Prostate gland (tissue), 2 donors: ENCODE measurements around the gene ARL15.

Experiments
- POLR2A ChIP-seq: fragments of 450-650 bp; IDR thresholded peaks from one replicate; pipeline ENCODE4 v1.6.1; 2016; ENCODE audit warnings: antibody characterized with exemption, mild to moderate bottlenecking
- TF ChIP-seq, protein P1 (sequence below), 4 experiments: fragments of 200-600 bp in 2 of 4; fragments of 450-650 bp in 2 of 4; sonication (generic) in 2 of 4; IDR thresholded peaks; 1 replicate in 3 of 4; 2 replicates in 1 of 4; pipeline ENCODE4 v1.5.1; 2016 to 2019; ENCODE audit warnings: antibody characterized with exemption in 4 of 4, mild to moderate bottlenecking in 2 of 4, moderate library complexity in 2 of 4

DNA sequence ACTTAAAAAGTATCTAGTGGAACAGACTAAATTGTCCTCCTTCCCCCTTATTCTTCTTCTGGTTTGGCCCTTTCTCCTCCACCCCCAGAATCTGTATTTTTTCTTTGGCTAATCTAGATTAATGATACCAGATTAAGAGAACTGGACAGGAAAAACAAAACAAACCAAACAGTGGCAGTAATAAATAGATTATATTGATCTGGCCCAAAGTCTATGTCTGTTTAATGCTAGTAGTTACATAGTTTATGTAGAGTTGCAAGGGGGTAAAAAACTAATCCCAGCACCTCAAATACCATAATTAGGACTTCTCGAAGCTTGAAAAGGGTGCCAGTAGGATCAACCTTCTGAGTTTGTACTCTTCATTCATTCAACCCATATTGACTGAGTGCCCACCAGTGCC, 104.5 kb downstream of the ARL15 start:
- TF ChIP-seq, protein P1, sequence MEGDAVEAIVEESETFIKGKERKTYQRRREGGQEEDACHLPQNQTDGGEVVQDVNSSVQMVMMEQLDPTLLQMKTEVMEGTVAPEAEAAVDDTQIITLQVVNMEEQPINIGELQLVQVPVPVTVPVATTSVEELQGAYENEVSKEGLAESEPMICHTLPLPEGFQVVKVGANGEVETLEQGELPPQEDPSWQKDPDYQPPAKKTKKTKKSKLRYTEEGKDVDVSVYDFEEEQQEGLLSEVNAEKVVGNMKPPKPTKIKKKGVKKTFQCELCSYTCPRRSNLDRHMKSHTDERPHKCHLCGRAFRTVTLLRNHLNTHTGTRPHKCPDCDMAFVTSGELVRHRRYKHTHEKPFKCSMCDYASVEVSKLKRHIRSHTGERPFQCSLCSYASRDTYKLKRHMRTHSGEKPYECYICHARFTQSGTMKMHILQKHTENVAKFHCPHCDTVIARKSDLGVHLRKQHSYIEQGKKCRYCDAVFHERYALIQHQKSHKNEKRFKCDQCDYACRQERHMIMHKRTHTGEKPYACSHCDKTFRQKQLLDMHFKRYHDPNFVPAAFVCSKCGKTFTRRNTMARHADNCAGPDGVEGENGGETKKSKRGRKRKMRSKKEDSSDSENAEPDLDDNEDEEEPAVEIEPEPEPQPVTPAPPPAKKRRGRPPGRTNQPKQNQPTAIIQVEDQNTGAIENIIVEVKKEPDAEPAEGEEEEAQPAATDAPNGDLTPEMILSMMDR (IDR thresholded peaks at IDR 0.05): no peak
- TF ChIP-seq POLR2A: no peak
